Subcutaneous adipose tissue (tissue), 4 donors: Measurements from ENCODE around the gene B3GLCT. TPM values are rescaled to one million over a fixed set of nuclear protein-coding genes. Genes with fewer than 3 reads are reported as not detected.

Experiments used
- CTCF ChIP-seq: fragments of 450-650 bp; IDR thresholded peaks from one replicate; pipeline ENCODE4 v1.5.1; 2016; ENCODE audit warnings: low read depth, mild to moderate bottlenecking, control low read depth, antibody characterized with exemption, moderate library complexity
- total RNA-seq, 4 donors: library from RNA; depleted of rRNA; stranded (reverse); fragments of >200 nt; gene quantifications; one replicate each; pipeline ENCODE4 v1.1.0, GENCODE V29; 2016

B3GLCT gene
- total RNA-seq, 4 donors from 2014 or later: 4.9 to 15.4 (median 8.5) TPM

DNA sequence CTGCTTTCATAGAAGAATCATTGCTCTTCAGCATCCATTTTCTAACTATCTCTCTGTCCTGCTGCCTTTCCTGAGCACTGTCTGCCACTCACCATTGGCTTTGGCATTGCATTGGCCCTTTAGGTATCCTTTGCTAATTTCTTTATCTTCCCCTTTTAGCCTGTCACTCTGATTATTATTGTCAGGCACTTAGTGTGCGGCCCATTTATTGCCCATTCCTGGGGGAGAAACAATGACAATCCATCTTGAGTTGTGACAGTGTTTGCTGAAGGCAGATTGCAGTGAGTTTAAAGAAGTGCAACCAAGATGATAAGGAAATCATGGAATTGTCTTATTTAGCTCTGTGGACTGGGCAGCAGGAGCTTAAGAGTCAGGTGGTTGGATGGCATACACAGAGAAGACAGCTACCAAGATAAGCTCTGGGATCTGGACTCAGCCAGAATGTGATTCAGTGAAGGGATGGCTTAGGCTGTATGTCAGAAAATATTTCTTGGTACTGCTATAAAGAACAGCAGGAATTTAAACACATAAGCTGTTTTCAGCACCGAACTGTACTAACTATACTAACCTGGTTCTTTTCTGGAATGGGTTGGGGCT lies 25.3 kb downstream of the B3GLCT start:
- no peak for TF ChIP-seq CTCF

- TF ChIP-seq CTCF: no peak
Measured at GRCh38 chr13:31225998-31226675, 26.4 kb downstream of the B3GLCT start.

DNA sequence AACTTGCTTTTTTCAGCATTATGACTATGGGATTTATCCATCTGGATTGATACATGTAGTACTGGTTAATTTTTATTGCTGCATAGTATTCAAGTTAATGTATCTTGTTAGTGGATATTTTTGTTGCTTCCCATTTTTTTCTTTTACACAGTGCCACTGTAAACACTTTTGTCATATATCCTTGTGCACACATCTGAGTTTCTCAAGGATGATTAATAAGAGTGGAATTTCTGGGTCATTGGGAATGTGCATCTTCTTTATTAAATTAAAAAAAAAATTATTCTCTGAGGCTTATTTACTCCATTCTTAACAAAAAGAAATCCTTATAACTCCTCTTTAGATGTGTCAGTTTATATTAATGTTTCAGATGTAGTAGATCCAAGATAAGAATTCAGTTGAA lies 27.3 kb downstream of the B3GLCT start:
- TF ChIP-seq CTCF: no peak

DNA sequence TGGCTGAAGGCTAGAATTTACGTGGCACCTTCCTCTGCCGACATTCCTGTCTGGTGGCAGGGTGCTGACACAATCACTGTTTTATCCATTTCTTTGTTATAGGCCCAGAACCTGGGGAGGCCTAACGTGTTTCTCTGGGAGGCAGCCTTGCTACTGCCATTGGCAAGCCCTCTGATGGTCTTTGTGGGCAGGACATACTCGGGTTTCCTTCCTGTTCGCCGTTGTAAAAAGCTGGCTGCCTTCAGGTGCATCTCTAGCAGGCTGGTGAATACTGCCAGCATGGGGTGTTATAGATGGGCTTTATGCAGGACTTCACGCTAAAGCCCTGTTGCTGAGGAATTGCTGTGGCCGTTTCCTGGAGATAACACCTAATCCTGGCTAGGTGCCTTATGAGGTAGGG lies 28.1 kb downstream of the B3GLCT start:
- TF ChIP-seq CTCF: no peak

GRCh38 chr13:31234729-31235128 lies 35.0 kb downstream of the B3GLCT start:
- TF ChIP-seq CTCF: no peak

- no peak for TF ChIP-seq CTCF
Measured at GRCh38 chr13:31236211-31236786, 36.5 kb downstream of the B3GLCT start.

- TF ChIP-seq CTCF: no peak
Measured at GRCh38 chr13:31240921-31241320, 41.1 kb downstream of the B3GLCT start.
